Astrocyte of the hippocampus (primary cell): ENCODE results near the gene MR1.

Experiments used
- DNase-seq: peaks from one replicate; pipeline ENCODE4 v3.0.0; 2011; ENCODE audit warnings: low read depth, low spot score

The MR1 gene

GRCh38 chr1:181107711-181108110 is 73.9 kb downstream of the MR1 start:
- no peak for DNase-seq

DNA sequence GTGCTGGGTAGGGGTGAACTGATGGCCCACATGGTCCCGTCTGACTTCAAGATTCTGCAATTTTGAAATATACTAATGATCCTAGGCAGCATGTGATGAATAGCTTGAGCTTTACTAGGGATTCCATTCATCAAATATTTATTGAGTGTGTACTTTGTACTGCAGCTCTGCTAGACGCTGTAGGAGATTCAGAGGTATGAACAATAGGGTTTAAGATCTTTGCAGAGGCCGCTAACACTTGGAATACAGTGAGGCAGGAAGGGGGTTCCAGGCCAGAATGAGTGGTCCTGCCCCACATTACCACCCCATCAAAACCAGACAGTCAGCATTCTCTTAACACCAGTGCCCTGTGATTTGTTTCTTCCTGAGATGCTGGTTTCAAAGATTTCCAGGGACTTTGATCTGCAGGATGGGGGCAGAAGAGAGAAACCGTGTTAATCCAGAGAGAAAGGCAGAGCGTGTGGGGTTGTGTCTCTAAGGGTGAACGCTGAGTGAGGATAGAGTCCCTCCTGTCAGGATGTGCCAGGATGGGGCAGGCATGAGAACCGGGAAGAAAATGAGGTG is 74.6 kb downstream of the MR1 start:
- no peak for DNase-seq

- DNase-seq: no peak
These were observed 76.2 kb downstream of the MR1 start for GRCh38 chr1:181110013-181110412.
